ACC112 (cell line): Measurements from ENCODE around the gene MMP24OS.

Source experiments
- H2AFZ ChIP-seq: fragments of 200-600 bp; sonication (generic); one replicate; pipeline ENCODE4 v1.6.0; 2017; ENCODE audit warnings: antibody characterized with exemption, low read length; ENCODE audit not compliant: unreplicated experiment
- H3K27ac ChIP-seq: fragments of 200-600 bp; sonication (generic); 2 replicates; pipeline ENCODE4 v1.5.1; 2014; ENCODE audit warnings: low read depth, mild to moderate bottlenecking, antibody characterized with exemption, low read length, moderate library complexity
- H3K27me3 ChIP-seq: fragments of 200-600 bp; sonication (generic); 2 replicates; pipeline ENCODE4 v1.6.1; 2014; ENCODE audit warnings: mild to moderate bottlenecking, antibody characterized with exemption, low read length, moderate library complexity, mixed read lengths; ENCODE audit not compliant: insufficient read depth
- H3K36me3 ChIP-seq: fragments of 200-600 bp; sonication (generic); 2 replicates; pipeline ENCODE4 v1.6.1; 2016; ENCODE audit warnings: mild to moderate bottlenecking, antibody characterized with exemption, low read length, moderate library complexity, mixed read lengths; ENCODE audit not compliant: insufficient read depth
- H3K4me1 ChIP-seq: fragments of 200-600 bp; sonication (generic); one replicate; pipeline ENCODE4 v1.6.1; 2016; ENCODE audit warnings: low read length, mixed read lengths; ENCODE audit not compliant: insufficient read depth, unreplicated experiment, control insufficient read depth
- H3K4me3 ChIP-seq: fragments of 200-600 bp; sonication (generic); 2 replicates; pipeline ENCODE4 v1.5.1; 2014; ENCODE audit warnings: mild to moderate bottlenecking, low read depth, low read length
- H3K79me2 ChIP-seq: fragments of 200-600 bp; sonication (generic); one replicate; pipeline ENCODE4 v1.6.0; 2016; ENCODE audit warnings: low read length; ENCODE audit not compliant: control insufficient read depth, unreplicated experiment, insufficient read depth

Gene MMP24OS

GRCh38 chr20:35305682-35306556 is 28.0 kb upstream of the MMP24OS start:
- peaks cover 90% of the 10 kb centered on the region for H3K4me1 ChIP-seq
- no peaks in the 10 kb centered on the region for H3K36me3 ChIP-seq
- H3K4me3 ChIP-seq, result peak overlapping the region; percentile 22; the same call in 1 of the 2 replicates
- peak overlapping the region; percentile 100 for H3K27ac ChIP-seq
- no peak overlapping the region for H2AFZ ChIP-seq
- H3K79me2 ChIP-seq, result no peaks in the 10 kb centered on the region
- no peaks in the 10 kb centered on the region for H3K27me3 ChIP-seq

- Histone ChIP-seq H3K4me1 (peaks cover 87% of the 10 kb centered on the region), H3K79me2 (no peaks in the 10 kb centered on the region), H2AFZ (no peak overlapping the region), H3K27ac (peak overlapping the region; percentile 100), H3K27me3 (no peaks in the 10 kb centered on the region), H3K4me3 (peak overlapping the region; percentile 22; the same call in 1 of the 2 replicates), H3K36me3 (no peaks in the 10 kb centered on the region)
Observed at GRCh38 chr20:35304956-35305355, 27.0 kb upstream of the MMP24OS start.

GRCh38 chr20:35303735-35304491 is 26.0 kb upstream of the MMP24OS start:
- peak overlapping the region; percentile 100 for H3K27ac ChIP-seq
- no peaks in the 10 kb centered on the region for H3K27me3 ChIP-seq
- H3K4me1 ChIP-seq, result peaks cover 76% of the 10 kb centered on the region

GRCh38 chr20:35303382-35303734 is 25.4 kb upstream of the MMP24OS start:
- H3K27ac ChIP-seq, result peak overlapping the region; percentile 100
- H3K79me2 ChIP-seq, result no peaks in the 10 kb centered on the region
- H3K4me3 ChIP-seq, result no peak overlapping the region
- H3K36me3 ChIP-seq, result no peaks in the 10 kb centered on the region
- peak overlapping the region; percentile 44 for H2AFZ ChIP-seq
- no peaks in the 10 kb centered on the region for H3K27me3 ChIP-seq
- peaks cover 71% of the 10 kb centered on the region for H3K4me1 ChIP-seq

More at GRCh38 chr20:35303735-35304491, 26.0 kb upstream of the MMP24OS start:
- Histone ChIP-seq H3K4me3 (no peak overlapping the region), H3K79me2 (no peaks in the 10 kb centered on the region), H3K36me3 (no peaks in the 10 kb centered on the region), H2AFZ (peak overlapping the region; percentile 44)

- no peak overlapping the region for H2AFZ ChIP-seq
- H3K79me2 ChIP-seq, result no peaks in the 10 kb centered on the region
- no peak overlapping the region for H3K4me3 ChIP-seq
- peak overlapping the region; percentile 100 for H3K27ac ChIP-seq
- H3K4me1 ChIP-seq, result peaks cover 64% of the 10 kb centered on the region
- H3K27me3 ChIP-seq, result no peaks in the 10 kb centered on the region
- no peaks in the 10 kb centered on the region for H3K36me3 ChIP-seq
Observed at GRCh38 chr20:35302421-35303335, 24.8 kb upstream of the MMP24OS start.

GRCh38 chr20:35301426-35301825 is 23.5 kb upstream of the MMP24OS start:
- Histone ChIP-seq H3K79me2 (no peaks in the 10 kb centered on the region), H3K27me3 (no peaks in the 10 kb centered on the region), H2AFZ (no peak overlapping the region), H3K4me1 (peaks cover 55% of the 10 kb centered on the region), H3K36me3 (no peaks in the 10 kb centered on the region), H3K4me3 (no peak overlapping the region), H3K27ac (peak overlapping the region; percentile 100)

DNA sequence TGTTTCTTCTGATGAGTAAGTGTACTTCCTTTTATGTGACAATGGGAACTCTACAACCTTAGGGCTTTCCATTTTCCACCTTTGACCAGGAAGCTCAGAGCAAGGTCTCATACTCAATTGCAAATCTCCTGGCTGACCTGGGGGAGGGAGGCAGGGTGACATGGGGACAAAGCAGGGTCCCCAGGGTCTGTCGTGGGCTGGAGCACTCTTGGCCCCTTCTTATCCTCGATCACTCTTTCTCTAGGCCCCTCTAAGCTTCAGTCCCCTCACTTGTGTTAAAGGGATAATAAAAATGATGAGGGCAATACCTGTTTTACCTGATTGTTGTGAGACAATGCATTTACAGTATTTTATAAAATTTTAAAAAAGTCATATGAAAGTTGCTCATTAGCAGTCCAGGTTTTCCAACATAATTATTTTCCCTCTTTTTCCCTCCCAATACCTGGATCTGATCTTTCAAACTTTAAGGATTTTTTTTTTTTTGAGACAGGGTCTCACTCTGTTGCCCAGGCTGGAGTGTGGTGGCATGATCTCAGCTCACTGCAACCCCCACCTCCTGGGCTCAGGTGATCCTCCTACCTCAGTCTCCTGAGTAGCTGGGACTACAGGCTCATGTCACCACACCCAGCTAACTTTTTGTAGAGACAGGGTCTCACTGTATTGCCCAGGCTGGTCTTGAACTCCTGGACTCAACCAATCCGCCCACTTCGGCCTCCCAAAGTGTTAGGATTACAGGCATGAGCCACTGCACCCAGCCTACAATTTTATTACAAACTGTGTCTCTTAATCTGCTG is 22.7 kb upstream of the MMP24OS start:
- no peak overlapping the region for H3K27ac ChIP-seq
- no peak overlapping the region for H2AFZ ChIP-seq
- no peak overlapping the region for H3K4me3 ChIP-seq
- no peaks in the 10 kb centered on the region for H3K27me3 ChIP-seq
- H3K4me1 ChIP-seq, result peaks cover 50% of the 10 kb centered on the region
- no peaks in the 10 kb centered on the region for H3K36me3 ChIP-seq
- H3K79me2 ChIP-seq, result no peaks in the 10 kb centered on the region

DNA sequence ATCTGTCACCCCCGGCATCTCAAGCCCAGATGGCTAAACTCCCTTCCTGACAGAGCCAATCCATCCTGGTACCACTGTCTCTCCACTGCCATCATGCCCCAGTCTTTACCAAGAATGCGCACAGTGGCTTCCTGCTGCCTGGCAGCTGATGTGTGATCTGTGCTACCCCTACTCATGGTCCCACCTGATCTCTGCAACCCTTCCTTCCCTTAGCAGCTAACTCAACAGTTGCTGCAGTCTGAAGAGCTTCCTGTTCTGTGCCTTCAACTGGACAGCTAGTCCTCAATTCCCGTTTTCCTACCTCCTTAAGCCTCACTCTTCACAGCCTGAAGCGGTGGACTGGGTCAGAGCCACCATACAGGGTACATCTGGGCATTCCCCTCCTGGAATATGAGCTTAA is 21.9 kb upstream of the MMP24OS start:
- H3K4me3 ChIP-seq, result no peak overlapping the region
- H3K36me3 ChIP-seq, result no peaks in the 10 kb centered on the region
- H3K27ac ChIP-seq, result no peak overlapping the region

DNA sequence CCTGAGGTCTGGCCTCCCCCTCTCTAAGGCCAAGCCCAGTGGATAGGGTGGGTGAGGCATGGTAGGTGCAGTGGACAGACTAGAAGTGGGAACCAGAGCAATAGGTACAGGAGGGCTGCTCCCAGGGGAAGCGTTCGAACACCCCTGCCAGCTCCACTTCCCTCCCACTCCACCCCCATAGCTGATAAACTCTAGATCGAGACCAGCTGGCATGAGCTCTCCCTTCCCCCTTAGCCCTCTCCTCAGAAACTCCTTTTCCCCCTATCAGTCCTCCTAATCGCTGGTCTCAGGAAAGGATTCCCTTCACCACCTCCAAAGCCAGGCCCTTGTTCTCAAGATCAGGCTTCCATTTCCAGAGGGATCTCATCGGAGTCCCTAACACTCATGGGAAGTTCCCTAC is 20.3 kb upstream of the MMP24OS start:
- Histone ChIP-seq H2AFZ (no peak overlapping the region), H3K4me1 (peaks cover 27% of the 10 kb centered on the region), H3K36me3 (no peaks in the 10 kb centered on the region), H3K27ac (no peak overlapping the region), H3K79me2 (no peaks in the 10 kb centered on the region), H3K4me3 (no peak overlapping the region), H3K27me3 (no peaks in the 10 kb centered on the region)

More for the DNA sequence above, 21.9 kb upstream of the MMP24OS start:
- Histone ChIP-seq H3K27me3 (no peaks in the 10 kb centered on the region), H3K79me2 (no peaks in the 10 kb centered on the region), H2AFZ (no peak overlapping the region), H3K4me1 (peaks cover 42% of the 10 kb centered on the region)
